IMR-90 (cell line): ENCODE data around the gene ZNF316. TPM values are rescaled to one million over a fixed set of nuclear protein-coding genes. Genes with fewer than 3 reads are reported as not detected.

Source experiments
- ATAC-seq: fragments of 200-7000 bp; cut with Tn5 transposase; 2 replicates; pipeline ENCODE4 v1.9.1; 2020; ENCODE audit warnings: low read depth, mild to moderate bottlenecking, moderate library complexity
- BruUV-seq: library from RNA; stranded (reverse); fragments of 400-500 nt; replicated peaks from 2 replicates; lab custom pipeline; 2021; lab: Mats Ljungman, UMichigan
- CTCF ChIA-PET: fragments of 300-600 bp; formaldehyde crosslinking; extraction: SDS; loops from one replicate; lab custom pipeline; 2021; ENCODE audit warnings: antibody characterized with exemption; lab: Yijun Ruan, JAX
- POLR2A ChIA-PET: fragments of 300-600 bp; sonication (Branson Sonifier 250); formaldehyde crosslinking; loops from one replicate; lab custom pipeline; 2022; ENCODE audit warnings: antibody characterized with exemption; ENCODE audit not compliant: unreplicated experiment; lab: Charles Lee
- DNase-seq: peaks from one replicate; pipeline ENCODE4 v3.0.0; 2013
- H2AFZ ChIP-seq: replicated peaks from 2 replicates; pipeline ENCODE3; 2013; ENCODE audit warnings: low read length, mild to moderate bottlenecking; ENCODE audit not compliant: poor library complexity
- H2AK5ac ChIP-seq: 2 replicates; pipeline ENCODE4 v1.6.1; 2013; ENCODE audit warnings: low read depth, low read length, inconsistent platforms
- H2AK9ac ChIP-seq: replicated peaks from 2 replicates; pipeline ENCODE3; 2013; ENCODE audit warnings: mild to moderate bottlenecking, low read depth, low read length, moderate library complexity; ENCODE audit not compliant: poor library complexity
- H2BK120ac ChIP-seq: 2 replicates; pipeline ENCODE4 v1.6.1; 2013; ENCODE audit warnings: low read depth, low read length, inconsistent platforms
- H2BK15ac ChIP-seq: 3 replicates; pipeline ENCODE4 v1.6.1; 2013; ENCODE audit warnings: low read depth, low read length, inconsistent platforms
- H2BK20ac ChIP-seq: 2 replicates; pipeline ENCODE4 v1.6.1; 2013; ENCODE audit warnings: low read depth, mild to moderate bottlenecking, inconsistent platforms, low read length, moderate library complexity
- H2BK5ac ChIP-seq: 2 replicates; pipeline ENCODE4 v1.6.1; 2013; ENCODE audit warnings: mild to moderate bottlenecking, low read depth, low read length, inconsistent platforms; ENCODE audit not compliant: poor library complexity, severe bottlenecking
- H3K14ac ChIP-seq: replicated peaks from 2 replicates; pipeline ENCODE4 v1.6.1; 2013; ENCODE audit warnings: low read depth, low read length, inconsistent platforms
- H3K18ac ChIP-seq: 2 replicates; pipeline ENCODE4 v1.6.1; 2013; ENCODE audit warnings: low read depth, low read length, control low read depth
- H3K23ac ChIP-seq: 2 replicates; pipeline ENCODE4 v1.6.1; 2013; ENCODE audit warnings: low read depth, low read length, inconsistent platforms
- H3K27ac ChIP-seq: 2 replicates; pipeline ENCODE4 v1.5.1; 2013; ENCODE audit warnings: mild to moderate bottlenecking, control low read depth, low read length; ENCODE audit not compliant: insufficient read depth
- H3K27me3 ChIP-seq: 2 replicates; pipeline ENCODE4 v1.6.1; 2013; ENCODE audit warnings: low read length; ENCODE audit not compliant: control insufficient read depth, insufficient read depth
- H3K36me3 ChIP-seq: 2 replicates; pipeline ENCODE4 v1.6.1; 2013; ENCODE audit warnings: low read length, mixed read lengths; ENCODE audit not compliant: control insufficient read depth, insufficient read depth
- H3K4ac ChIP-seq: 2 replicates; pipeline ENCODE4 v1.6.1; 2013; ENCODE audit warnings: low read depth, low read length, inconsistent platforms
- H3K4me1 ChIP-seq: 2 replicates; pipeline ENCODE4 v1.6.1; 2013; ENCODE audit warnings: low read length, mixed read lengths; ENCODE audit not compliant: control insufficient read depth, insufficient read depth
- H3K4me2 ChIP-seq: 2 replicates; pipeline ENCODE4 v1.6.1; 2013; ENCODE audit warnings: low read depth, mild to moderate bottlenecking, control low read depth, low read length, moderate library complexity
- H3K4me3 ChIP-seq: 2 replicates; pipeline ENCODE4 v1.5.1; 2013; ENCODE audit warnings: low read depth, mild to moderate bottlenecking, control low read depth, low read length, moderate library complexity; ENCODE audit not compliant: insufficient read depth
- H3K56ac ChIP-seq: 2 replicates; pipeline ENCODE4 v1.6.1; 2013; ENCODE audit warnings: low read length, inconsistent platforms; ENCODE audit not compliant: insufficient read depth; ENCODE audit errors: extremely low read depth
- H3K79me1 ChIP-seq, 2 experiments: 2 replicates each; pipeline ENCODE4 v1.6.1; 2013; ENCODE audit warnings: low read length in 2 of 2, inconsistent platforms in 1 of 2, low read depth in 1 of 2
- H3K9ac ChIP-seq: 2 replicates; pipeline ENCODE4 v1.6.1; 2013; ENCODE audit warnings: low read depth, low read length, control low read depth
- H3K9me1 ChIP-seq: 2 replicates; pipeline ENCODE4 v1.6.1; 2013; ENCODE audit warnings: low read length, inconsistent platforms; ENCODE audit not compliant: insufficient read depth
- H3K9me3 ChIP-seq: 2 replicates; pipeline ENCODE4 v1.6.1; 2013; ENCODE audit warnings: low read length; ENCODE audit not compliant: control insufficient read depth, insufficient read depth
- H4K20me1 ChIP-seq: 2 replicates; pipeline ENCODE4 v1.6.1; 2013; ENCODE audit warnings: low read length, inconsistent platforms; ENCODE audit not compliant: insufficient read depth
- H4K5ac ChIP-seq: 2 replicates; pipeline ENCODE4 v1.6.1; 2013; ENCODE audit warnings: mild to moderate bottlenecking, low read depth, low read length, control low read depth
- H4K8ac ChIP-seq, 2 experiments: 2 replicates each; pipeline ENCODE4 v1.6.1; 2013; ENCODE audit warnings: low read depth in 2 of 2, low read length in 2 of 2, control low read depth in 1 of 2, inconsistent platforms in 1 of 2
- H4K91ac ChIP-seq: 2 replicates; pipeline ENCODE4 v1.6.1; 2013; ENCODE audit warnings: low read depth, low read length, inconsistent platforms; ENCODE audit not compliant: insufficient read depth
- BHLHE40 ChIP-seq: fragments of 150-350 bp; IDR thresholded peaks from 2 replicates; pipeline ENCODE4 v1.6.1; 2016; ENCODE audit warnings: mild to moderate bottlenecking, low read depth, low read length
- CEBPB ChIP-seq: IDR thresholded peaks from 2 replicates; pipeline ENCODE4 v1.6.1; 2012; ENCODE audit warnings: low read depth, low read length, improper control_type of control experiment
- CTCF ChIP-seq: conservative IDR thresholded peaks from 2 replicates; pipeline ENCODE4 v1.5.1; 2012; ENCODE audit warnings: mild to moderate bottlenecking, low read depth, low read length, improper control_type of control experiment
- ELK1 ChIP-seq: fragments of 150-350 bp; IDR thresholded peaks from 2 replicates; pipeline ENCODE4 v1.6.1; 2016; ENCODE audit warnings: low read depth, mild to moderate bottlenecking, low read length, moderate library complexity, borderline replicate concordance
- FOS ChIP-seq: fragments of 150-350 bp; IDR thresholded peaks from 2 replicates; pipeline ENCODE4 v1.6.1; 2016; ENCODE audit warnings: low read depth, low read length
- MAZ ChIP-seq: IDR thresholded peaks from 2 replicates; pipeline ENCODE4 v1.6.1; 2012; ENCODE audit warnings: low read depth, mild to moderate bottlenecking, low read length, improper control_type of control experiment, moderate library complexity, borderline replicate concordance
- MXI1 ChIP-seq: IDR thresholded peaks from 2 replicates; pipeline ENCODE4 v1.6.1; 2012; ENCODE audit warnings: low read depth, mild to moderate bottlenecking, low read length, moderate library complexity, borderline replicate concordance
- NFE2L2 ChIP-seq: fragments of 150-350 bp; IDR thresholded peaks from 2 replicates; pipeline ENCODE4 v1.6.1; 2016; ENCODE audit warnings: low read depth, mild to moderate bottlenecking, low read length
- POLR2A ChIP-seq: IDR thresholded peaks from 2 replicates; pipeline ENCODE4 v1.6.1; 2012; ENCODE audit warnings: mild to moderate bottlenecking, low read depth, low read length
- RAD21 ChIP-seq: IDR thresholded peaks from 2 replicates; pipeline ENCODE4 v1.6.1; 2012; ENCODE audit warnings: low read length, improper control_type of control experiment
- RCOR1 ChIP-seq: IDR thresholded peaks from 2 replicates; pipeline ENCODE4 v1.6.1; 2012; ENCODE audit warnings: mild to moderate bottlenecking, low read length, improper control_type of control experiment; ENCODE audit not compliant: insufficient replicate concordance
- RFX5 ChIP-seq: IDR thresholded peaks from 2 replicates; pipeline ENCODE4 v1.8.0; 2012; ENCODE audit warnings: low read depth, mild to moderate bottlenecking, low read length, moderate library complexity
- SMC3 ChIP-seq: fragments of 150-350 bp; IDR thresholded peaks from 2 replicates; pipeline ENCODE4 v1.6.1; 2016; ENCODE audit warnings: low read depth, mild to moderate bottlenecking, antibody characterized with exemption, low read length, moderate library complexity
- USF2 ChIP-seq: fragments of 150-350 bp; IDR thresholded peaks from 2 replicates; pipeline ENCODE4 v1.6.1; 2017; ENCODE audit warnings: mild to moderate bottlenecking, antibody characterized with exemption, low read length, low read depth
- WGBS, 2 experiments: methylation state at CpG; one replicate each; pipeline versions ENCODE4 v1.1.5 to v1.1.7; 2013; ENCODE audit warnings: missing lambda C conversion rate in 2 of 2; ENCODE audit not compliant: insufficient read length in 1 of 2; ENCODE audit errors: extremely low coverage in 2 of 2; 5-methylcytosine and 5-hydroxymethylcytosine counted together
- dilution Hi-C: fragments of 300-500 bp; cut with HindIII; formaldehyde crosslinking; loops from one replicate; pipeline ENCODE4 v1.14.3; 2018; ENCODE audit warnings: low sequenced_read_pairs; ENCODE audit not compliant: unreplicated experiment
- in situ Hi-C: fragments of 300-500 bp; cut with MboI; formaldehyde crosslinking; loops from 3 replicates; pipeline ENCODE4 v1.14.3; 2019; ENCODE audit warnings: low sequenced_read_pairs, inconsistent platforms, mixed read lengths
- intact Hi-C: fragments of 100-400 bp; cut with micrococcal nuclease; formaldehyde crosslinking; loops from 2 replicates; pipeline ENCODE4 v1.10.0; 2022
- polyA plus RNA-seq, 3 experiments: library from polyadenylated mRNA; depleted of rRNA; stranded (reverse); fragments of >200 nt; gene quantifications; 2 replicates each; pipeline ENCODE4 v1.2.3, GENCODE V29; 2012; ENCODE audit warnings: low replicate concordance in 1 of 3
- total RNA-seq: library from RNA; depleted of rRNA; stranded (reverse); fragments of >200 nt; gene quantifications from 2 replicates; pipeline ENCODE4 v1.2.3, GENCODE V29; 2012

Gene ZNF316
- total and polyA plus RNA-seq, 2 of the 4 experiments (the other 2 are of a cell fraction), result 3.2 to 7.2 TPM

GRCh38 chr7:6656413-6656812 is 19.3 kb downstream of the ZNF316 start:
- no peak overlapping the region for H2BK20ac ChIP-seq
- in situ Hi-C loops (no loop called here), intact Hi-C loops (no loop called here), dilution Hi-C loops (no loop called here)
- WGBS, 2 experiments, result 100% methylated on average over 2 of the region's 9 CpGs; no CpG with 5 or more reads in 1 of the 2 experiments
- H3K79me1 ChIP-seq, result no peaks in the 10 kb centered on the region
- H2AK9ac ChIP-seq, result no peak overlapping the region
- H3K27ac ChIP-seq, result no peak overlapping the region
- H2BK15ac ChIP-seq, result no peak overlapping the region
- no peak overlapping the region for H4K8ac ChIP-seq
- H4K91ac ChIP-seq, result no peak overlapping the region
- no peak overlapping the region for H3K18ac ChIP-seq
- no peak overlapping the region for H2BK5ac ChIP-seq
- H3K56ac ChIP-seq, result no peak overlapping the region
- no peak overlapping the region for H3K4me2 ChIP-seq
- no peaks in the 10 kb centered on the region for H4K20me1 ChIP-seq
- no peaks in the 10 kb centered on the region; the same call in 1 of the 2 replicates for H3K27me3 ChIP-seq
- H3K4me3 ChIP-seq, result no peak overlapping the region
- H4K5ac ChIP-seq, result no peak overlapping the region
- H3K9me3 ChIP-seq, result peaks cover 29% of the 10 kb centered on the region
- H3K36me3 ChIP-seq, result peaks cover 52% of the 10 kb centered on the region
- no TSS peak for BruUV-seq
- H3K23ac ChIP-seq, result no peak overlapping the region
- H2BK120ac ChIP-seq, result no peak overlapping the region
- H3K9ac ChIP-seq, result no peak overlapping the region
- H2AFZ ChIP-seq, result no peak overlapping the region
- ATAC-seq (no peak), DNase-seq (no peak)
- no peaks in the 10 kb centered on the region for H3K9me1 ChIP-seq
- H2AK5ac ChIP-seq, result no peak overlapping the region
- no peaks in the 10 kb centered on the region for H3K4me1 ChIP-seq
- TF ChIP-seq CEBPB (no peak), BHLHE40 (no peak), NFE2L2 (no peak), FOS (no peak), CTCF (no peak), POLR2A (no peak), RAD21 (no peak), RFX5 (no peak), MAZ (no peak), SMC3 (no peak), MXI1 (no peak), ELK1 (no peak), RCOR1 (no peak), USF2 (no peak)
- no peak overlapping the region for H3K14ac ChIP-seq
- ChIA-PET POLR2A (no interaction called here), CTCF (no interaction called here)
- no peak overlapping the region for H3K4ac ChIP-seq
